NCI-H2171 (cell line): ENCODE measurements around the gene CA5A.
A peak's percentile ranks its signal among the peaks of the same experiment; 100 is the strongest.

Experiments
- DNase-seq: peaks from one replicate; lab custom pipeline; 2025; lab: John Stamatoyannopoulos, UW

Gene CA5A

DNA sequence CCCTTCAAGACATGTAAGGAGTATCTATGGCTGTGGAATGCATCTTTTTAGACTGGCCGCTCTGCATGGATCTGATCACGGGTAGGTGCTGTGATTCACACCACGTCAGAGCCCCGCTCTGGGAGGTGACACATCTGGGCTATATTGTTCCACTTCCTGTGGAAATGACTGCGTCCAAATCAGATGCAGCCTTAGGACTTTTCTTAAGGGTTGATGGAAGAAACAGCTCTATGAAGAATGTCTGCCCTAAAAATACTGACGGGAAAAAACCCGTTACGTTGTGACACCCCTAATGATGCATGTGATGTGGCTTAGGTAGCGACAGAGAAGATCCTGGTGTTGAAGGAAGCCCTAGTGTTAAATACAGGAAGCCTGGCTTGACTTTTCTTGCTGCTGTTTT lies 27.1 kb upstream of the CA5A start:
- no peak for DNase-seq

DNA sequence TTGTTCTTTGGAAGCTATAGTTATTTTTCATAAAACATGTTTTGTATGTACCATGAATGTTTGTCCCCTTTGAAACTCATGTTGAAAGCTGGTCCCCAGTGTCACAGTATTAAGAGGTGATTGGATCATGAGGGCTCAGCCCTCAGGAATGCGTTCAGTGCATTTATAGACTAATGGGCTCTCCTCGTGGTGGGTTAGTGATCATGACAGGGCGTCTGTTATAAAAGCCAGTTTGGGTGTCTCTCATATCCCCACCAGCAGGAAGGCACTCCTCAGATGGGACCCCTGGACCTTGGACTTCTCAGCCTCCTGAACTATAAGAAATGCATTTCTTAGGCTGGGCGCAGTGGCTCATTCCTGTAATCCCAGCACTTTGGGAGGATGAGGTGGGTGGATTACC lies 25.3 kb upstream of the CA5A start:
- no peak for DNase-seq

DNA sequence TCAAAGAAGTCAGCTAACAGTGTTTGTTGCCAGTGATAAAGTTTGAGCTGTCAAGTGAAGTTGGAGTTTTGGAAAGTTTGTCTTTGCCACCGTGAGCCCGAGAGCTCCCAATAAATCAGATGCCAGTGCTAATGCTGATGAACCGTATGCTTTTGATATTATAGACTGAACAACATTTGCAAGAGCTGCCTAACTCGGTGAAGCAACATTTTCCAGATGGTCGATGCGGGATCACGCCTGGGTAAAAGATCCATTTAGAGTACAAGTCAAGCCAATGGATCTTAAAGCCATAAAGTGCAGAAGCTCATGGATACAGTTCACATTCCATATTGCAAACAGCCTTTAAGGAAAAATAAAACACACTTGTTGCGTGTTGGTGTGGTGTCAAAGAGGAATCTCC lies 24.5 kb upstream of the CA5A start:
- DNase-seq: no peak

DNA sequence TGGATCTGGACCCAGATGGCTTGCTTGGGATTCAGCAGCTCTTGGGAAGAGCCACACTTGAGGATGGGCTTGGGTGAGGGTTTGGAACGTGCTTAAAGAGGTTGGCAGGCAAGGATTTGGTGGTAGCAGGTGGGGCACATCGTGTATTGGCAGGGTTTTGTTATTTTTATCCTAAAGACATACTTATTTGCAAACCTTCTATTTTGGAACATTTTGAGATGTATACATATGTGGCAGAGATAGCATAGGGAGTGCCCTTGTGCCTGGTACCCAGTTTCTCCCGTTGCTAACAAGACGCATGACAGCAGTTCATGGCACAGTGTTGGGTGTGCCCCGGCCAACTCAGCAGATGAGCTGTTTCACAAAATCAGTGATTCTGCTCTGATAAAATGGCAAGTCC lies 24.0 kb upstream of the CA5A start:
- DNase-seq: no peak

DNA sequence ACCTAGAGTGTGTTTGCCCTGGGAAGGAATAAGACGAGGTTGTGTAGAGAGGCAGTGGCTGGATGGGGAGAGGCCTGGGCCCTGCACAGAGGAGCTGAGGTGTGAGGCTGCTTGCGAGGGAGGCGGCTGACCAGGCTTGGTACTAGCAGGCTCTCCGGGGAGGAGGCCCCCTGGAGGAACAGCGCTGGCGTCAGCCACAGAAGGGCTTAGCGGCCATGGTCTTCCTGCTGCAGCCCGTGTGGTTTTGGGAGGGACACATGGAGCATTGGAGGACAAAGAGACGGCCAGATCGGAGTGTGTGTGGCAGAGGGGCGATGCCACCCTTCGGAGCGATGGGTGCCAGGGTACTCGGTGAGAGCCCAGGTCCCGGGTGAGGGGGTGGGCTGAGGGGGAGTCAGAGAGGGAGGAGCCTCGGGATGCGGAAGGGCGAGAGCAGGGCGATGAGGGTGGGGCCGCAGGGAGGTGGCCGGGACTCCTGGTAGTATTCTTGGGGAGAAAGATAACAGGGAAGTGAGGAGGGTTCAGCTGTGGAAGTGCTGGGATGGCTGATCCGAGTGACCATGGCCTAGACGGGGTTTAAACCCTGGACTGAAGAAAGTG lies 23.2 kb upstream of the CA5A start:
- no peak for DNase-seq

DNA sequence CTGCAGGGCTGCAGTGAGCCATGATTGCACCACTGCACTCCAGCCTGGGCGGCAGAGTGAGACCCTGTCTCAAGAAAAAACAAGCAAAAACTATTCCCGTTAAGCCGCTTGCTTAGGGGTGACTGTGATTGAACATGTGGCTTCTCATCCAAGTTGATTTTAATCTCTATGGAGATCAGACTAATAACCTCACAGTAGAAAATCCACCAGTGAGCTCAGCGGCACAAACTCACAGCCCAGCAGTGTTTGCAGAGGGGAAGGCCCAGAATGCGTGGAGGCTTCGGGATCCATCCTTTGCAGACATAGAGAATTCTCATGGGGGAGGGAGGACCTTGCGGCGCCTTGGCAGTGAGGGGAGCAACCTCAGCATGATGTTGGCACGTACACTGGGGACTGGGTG lies 22.3 kb upstream of the CA5A start:
- no peak for DNase-seq

DNA sequence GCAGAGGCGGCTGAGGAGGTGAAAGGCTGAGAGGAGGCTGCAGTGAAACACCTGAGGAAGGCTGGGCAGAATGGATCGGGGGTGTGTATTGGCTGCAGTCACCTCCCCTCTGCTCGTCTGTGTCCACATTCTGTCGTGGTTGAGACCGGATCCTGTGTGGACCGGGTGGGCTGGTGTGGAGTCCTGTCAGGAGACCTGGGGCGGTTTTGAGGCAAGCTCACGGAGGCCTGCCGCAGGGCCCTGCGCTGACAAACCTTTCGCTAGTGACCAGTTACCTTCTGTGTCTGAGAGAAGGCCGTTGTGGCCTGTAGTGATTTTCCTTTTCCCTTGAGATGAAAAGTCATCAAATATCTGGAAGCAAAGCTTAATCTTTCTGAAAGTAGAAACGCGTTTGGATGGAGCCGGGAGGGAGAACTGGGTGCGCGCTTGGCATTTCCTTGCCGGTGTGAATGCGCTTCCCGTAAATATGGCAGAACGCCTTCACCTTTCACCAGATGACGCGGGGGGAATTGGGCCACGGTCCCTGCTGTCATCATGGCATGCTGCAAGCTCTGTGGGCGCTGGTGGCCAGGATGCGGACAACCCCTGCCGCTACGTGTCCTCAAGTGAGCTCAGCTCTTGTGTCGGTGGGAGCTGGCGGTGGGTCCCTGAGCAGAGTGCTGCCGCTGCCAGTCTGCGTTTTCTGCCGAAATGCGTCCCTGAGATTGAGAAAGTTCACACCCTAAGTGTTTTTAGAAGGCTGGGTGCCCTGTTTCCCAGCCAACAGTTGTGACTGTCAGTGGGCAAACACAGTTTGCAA lies 21.2 kb upstream of the CA5A start:
- DNase-seq: no peak

DNA sequence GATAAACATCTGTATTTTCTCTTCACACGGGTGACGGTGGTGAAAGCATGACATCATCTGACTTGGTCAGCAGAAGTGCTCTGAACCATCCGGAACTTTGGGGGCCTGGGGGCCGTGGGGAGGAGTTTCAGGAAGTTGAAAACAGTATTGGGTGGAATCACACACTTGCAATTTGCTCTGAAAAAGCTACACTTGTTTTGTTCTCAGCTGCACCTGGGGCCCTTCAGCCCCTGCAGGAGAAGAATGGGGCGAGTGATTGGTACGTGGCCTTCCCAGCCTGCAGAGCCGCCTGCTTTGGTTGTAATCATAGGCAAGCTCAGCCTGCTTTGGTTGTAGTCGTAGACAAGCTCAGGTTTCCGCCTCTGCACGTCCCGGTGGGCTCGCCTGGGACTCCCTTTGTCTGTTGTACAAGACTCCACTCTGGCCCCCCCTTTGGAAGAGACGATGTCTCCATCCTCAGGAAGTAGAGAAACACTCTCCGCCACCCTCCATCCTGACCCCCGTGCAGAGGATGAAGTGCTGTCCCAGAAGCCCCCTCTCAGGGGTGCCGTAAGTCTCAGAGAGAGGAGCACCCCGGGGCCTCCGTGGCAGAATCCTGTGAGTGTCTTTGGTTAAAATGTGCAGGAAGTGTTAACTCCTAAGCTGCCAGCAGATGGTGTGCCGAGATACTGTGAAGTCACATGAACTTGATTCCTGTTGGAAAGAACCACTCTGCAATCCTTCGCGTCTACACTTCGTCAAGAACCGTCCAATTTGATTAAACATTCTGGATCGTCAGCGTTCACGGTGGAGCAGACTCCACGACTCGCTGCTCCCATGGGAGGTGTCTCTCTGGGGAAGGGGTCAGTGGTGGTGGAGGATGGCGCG lies 20.3 kb upstream of the CA5A start:
- peak; percentile 52 for DNase-seq

DNA sequence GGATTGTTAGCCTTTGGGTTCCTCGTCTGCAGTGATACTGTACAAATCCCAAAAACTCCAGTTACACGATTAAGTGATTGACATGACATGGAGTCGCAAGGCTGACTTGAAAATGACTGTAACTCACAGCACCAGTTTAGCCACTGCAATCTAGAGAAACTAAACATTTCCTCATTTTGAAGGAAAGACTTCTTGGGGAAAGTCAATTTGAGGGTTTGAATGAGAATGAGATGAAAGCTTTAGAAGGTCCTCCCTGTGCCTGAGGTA lies 19.7 kb upstream of the CA5A start:
- DNase-seq: no peak

DNA sequence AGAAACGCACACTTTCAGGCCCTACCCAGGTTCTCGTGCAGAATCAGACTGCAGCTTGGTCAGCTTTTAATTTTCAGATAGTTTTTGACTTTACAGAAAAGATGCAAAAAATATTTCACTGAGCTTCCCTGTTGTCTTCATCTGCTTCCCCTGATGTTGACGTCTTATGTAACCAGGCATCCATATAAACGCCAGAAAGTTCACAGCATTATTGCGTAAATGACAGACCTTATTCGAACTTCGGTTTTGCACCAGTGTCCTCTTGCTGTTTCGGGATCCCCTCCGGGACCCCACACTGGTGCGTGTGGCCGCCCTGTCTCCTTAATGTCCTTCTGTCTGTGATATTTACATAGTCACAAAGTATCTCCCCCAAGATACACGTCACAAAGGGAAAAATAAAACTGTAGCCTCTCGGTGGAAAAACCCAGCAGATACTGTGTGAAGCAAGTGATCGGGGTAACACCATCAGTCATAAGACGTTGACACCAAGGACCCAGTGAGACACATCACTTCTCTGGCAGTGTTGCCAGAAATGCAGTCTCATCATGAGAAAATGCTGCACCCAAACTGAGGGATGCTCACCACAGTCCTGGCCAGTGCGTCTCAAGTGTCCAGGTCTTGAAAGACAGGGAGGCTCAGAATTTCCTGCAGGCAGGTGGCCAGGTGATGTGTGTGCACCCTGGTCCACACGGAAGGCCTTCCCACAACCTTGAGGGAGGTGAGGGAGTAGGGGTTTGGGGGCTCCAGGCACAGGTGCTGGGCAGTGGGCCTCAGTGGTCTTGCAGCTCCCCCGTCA lies 19.2 kb upstream of the CA5A start:
- no peak for DNase-seq

DNA sequence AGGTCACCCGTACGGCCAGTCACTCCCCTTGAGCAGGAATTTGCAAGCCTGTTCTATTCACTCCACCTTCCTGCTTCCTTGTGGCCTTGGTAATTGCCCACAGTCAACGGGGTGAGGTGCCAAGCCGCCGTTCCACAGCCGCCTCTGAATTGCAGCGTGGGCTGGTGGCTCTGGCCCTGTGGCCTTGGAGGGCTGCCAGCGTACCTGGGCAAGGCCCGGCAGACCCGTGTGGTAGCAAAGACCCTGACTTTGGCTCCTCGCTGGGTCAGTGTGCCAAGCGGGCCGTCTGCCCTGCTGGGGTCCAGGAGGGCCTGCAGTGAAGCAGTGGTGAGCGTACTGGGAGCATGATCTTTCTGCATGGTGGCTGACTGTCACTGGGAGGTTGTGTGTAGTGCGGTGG lies 18.5 kb upstream of the CA5A start:
- DNase-seq: no peak

DNA sequence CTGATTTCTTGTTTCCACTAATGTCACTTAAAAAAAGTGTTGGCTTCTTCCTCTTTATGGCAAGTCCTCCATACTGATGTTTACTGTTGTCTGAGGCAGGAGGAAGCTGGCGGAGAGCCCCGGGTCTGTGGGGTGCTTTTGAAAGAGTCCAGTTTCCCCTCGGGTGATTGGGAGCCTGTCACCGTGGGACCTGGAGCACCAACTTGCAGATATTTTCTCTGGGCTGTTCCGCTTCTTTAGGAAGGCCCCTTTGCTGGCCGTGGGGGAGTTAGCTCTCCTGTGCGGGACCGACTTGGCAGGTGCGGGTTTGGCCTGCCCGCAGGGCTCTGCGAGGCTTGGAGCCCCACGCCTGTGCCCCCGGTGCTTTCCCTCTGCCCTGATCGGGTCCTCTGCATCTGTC lies 18.0 kb upstream of the CA5A start:
- no peak for DNase-seq

DNA sequence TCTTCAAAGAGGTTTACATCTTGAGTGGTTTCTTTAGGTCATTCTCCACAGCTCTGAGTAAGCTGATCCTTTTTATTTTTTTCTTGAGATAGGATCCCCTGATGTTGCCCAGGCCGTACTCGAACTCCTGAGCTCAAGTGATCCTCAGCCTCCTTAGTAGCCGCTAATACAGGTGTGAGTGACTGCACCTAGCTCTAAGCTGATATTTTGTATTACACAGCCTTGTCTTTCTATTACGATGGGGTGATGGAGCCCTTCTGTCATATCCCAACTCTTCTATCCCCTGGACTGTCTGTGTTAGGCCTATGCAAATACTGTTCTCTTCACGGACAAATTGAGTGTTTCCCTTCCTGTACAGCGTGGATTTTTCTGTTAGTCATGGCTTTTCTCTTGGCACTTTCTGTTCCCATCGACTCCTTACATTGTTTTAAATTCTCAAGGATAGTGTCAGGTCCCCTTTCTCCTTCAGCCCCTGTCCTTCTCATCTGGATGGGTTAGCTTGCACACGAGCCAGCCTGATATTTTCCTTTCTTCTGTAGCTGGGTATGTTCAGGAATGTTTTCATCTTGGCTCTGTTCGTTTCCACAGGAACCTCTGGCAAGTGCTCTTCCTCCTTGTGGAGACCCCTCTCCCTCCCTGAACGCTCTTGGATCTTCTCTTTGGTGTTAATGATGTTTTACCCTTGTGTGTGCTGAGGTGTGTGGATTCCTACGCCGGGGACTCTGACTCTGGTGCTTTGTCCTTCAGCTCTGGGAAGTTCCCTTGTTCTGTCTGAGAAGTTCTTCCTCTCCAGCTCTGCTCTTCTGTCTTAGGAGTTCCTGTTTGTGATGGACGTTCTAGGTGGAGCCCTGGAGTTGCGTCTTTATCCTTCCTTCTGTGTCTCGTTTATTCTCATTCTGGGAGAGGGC lies 17.2 kb upstream of the CA5A start:
- DNase-seq: no peak

DNA sequence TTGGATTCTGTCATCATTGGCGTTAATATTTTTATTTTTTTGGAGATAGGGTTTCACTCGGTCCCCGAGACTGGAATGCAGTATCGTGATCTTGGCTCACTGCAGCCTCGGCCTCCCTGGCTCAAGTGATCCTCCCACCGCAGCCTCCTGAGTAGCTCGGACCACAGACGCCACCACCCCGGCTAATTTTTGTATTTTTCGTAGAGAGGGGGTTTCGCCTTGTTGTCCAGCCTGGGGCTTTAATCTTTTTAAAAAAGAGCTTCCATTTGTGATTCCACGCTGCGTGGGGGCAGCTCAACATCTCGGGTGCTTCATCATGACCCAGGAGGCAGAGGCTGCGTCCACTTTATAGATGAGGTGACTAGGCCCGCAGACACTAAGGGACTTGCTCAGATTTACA lies 16.4 kb upstream of the CA5A start:
- no peak for DNase-seq

DNA sequence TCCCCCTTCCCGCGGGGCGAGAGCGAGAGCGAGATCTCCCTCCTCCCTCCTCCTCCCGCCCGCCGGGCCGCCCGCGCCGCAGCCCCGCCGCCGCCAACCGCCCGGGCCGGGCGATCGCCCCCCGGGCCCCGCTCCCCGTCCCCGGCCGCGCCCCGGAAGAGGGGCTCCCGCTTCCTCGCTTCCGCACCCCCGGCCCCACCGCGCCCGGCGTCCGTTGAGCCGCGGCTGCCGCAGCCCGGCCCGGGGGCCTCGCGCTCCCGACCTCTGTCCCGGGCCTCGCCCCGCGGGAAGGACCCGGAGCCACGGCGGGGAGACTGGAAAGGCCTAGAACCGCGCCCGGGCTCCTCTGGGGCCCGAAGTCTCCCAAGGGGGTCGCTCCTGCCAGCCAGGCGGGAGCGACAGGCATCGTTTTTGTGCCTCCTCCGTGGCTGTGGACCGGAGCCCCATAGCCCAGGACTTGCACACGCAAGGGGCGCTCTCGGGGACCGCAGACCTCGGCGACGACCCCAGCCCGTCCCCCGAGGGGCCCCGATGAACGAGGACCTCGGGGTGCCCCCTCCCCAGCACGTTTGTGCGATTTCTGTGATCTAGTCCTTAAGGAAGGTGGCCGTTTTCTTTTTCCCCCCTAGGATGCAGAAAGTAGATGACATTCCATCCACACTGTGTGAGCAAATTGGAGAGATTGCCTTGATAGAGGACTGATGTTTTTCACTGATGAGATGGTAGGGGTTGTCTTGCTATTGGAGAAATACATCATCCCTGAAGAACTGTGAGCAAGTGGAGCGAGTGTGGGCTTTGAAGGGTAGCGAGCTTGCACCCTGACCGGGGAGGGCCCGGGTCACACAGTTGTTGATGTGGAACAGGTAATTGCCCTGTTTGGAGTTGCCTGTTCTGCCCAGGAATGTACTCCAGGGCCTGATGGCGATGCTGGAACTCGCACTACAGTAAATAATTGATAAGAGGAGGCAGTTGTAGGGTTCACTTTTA lies 15.5 kb upstream of the CA5A start:
- peak; percentile 18 for DNase-seq

DNA sequence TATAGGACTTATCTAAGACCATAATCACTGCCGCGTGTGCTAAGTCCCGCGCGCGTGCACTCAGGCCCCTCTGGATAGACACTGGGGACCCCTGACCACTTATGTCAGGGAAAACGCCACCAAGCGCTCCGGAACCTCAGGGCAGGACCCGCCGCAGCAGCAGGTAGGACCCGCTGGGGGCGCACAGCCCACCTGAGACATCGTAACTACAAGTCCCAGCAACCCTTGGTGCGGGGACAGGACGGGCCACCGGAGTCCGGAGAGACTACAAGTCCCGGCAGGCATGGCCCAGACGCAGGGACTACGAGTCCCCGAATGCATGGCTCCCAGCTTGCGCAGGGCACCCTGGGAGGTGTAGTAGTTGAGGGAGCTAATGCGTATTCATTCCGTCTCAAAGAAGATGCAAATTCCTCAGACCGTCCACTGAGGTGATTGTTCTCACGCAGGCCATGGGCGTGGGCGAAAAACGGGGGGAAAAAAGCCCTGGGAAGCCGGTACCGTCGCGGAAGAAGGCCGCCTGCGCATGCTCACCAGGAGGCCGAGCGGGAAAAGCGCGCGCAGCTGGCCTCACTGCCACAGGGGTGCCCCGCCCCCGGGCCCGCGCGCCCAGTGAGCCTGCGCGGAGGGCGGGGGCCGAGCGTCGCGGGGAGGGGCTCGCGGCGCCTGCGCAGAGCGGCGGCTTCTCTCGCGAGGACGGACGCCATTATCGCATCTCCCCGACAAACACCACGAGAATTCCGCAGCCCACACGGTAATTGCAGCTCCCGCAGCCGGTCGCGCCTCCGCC lies 14.6 kb upstream of the CA5A start, which contains the start of gene BANP:
BANP (plus strand) TSS at position 670 of the 787 bp plus-strand sequence. CDS start 23,682 bp downstream, outside the sequence.
- peak; percentile 96 for DNase-seq

DNA sequence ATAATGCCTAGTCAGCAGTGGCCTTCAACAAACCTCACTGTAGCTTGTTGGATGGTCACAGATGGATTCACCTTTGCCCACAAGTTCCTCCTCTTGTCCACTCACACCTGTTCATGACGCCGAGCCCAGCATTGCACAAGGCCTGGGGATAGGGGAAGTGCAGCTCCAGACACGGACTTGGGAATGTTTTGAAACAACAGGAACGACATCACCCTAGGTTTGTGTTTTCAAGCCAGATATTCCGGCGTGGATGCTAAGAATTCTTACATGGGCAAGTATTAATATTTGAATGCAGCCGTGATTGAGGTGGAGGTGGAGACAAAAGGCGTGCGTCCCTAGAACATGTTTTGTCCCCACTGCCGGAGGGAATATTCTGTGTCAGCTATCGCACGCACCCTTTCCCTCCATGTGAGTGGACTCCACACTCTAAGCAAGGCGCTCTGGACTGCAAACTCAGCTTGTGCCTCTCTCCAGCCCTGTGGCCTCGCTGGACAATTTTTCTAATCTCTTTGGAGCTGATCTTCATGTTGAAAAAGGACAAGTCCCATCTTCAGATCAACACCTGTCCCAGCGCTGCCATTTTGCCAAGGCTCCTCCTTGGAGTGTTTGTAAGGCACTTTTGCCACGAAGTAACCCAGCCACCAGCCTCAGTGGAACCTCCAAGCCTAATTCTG lies 12.9 kb upstream of the CA5A start:
- DNase-seq: no peak

DNA sequence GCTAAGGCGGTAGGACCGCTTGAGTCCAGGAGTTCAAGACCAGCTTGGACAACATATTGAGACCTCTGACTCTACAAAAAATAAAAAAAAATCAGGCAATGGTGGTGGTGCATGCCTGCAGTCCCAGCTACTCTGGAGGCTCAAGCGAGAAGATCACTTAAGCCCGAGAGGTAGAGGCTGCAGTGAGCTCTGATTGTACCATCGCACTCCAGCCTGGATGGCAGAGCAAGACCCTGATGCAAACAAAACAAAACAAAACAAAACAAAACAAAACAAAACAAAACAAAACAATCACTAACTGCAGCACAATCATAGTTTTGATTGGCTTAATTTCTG lies 12.4 kb upstream of the CA5A start:
- no peak for DNase-seq

DNA sequence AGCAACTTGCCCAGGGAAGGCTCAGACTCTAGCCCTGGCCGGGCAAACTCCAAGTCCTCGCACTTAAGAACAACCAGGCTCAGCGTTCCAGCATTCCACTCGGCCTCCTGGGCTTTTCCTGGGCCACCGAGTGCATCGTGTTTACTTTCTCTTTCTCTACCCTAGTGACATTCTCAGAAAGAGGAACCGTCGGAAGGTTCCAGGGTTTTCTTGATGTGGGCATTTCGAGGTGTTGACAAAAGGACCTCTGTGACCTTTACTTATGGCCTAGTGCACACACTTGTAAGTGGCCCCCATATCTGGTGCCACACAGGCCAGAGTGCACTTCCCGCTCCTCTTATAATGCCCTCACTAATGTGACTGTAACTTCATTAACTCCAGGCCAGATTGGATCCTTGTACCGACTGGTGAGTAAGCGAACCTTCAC lies 11.8 kb upstream of the CA5A start:
- DNase-seq: no peak
